Calu3 (cell line): ENCODE measurements around the gene TMEM108. TPM values are rescaled to one million over a fixed set of nuclear protein-coding genes. Genes with fewer than 3 reads are reported as not detected.

ENCODE experiments used
- BruUV-seq: library from RNA; stranded (reverse); fragments of 400-500 nt; replicated peaks from 2 replicates; lab custom pipeline; 2021; lab: Mats Ljungman, UMichigan
- CTCF ChIA-PET: fragments of 300-600 bp; sonication (Branson Sonifier 250); formaldehyde crosslinking; loops from one replicate; lab custom pipeline; 2022; ENCODE audit warnings: antibody characterized with exemption; lab: Charles Lee
- DNase-seq: peaks from one replicate; pipeline ENCODE4 v3.0.0; 2022
- H3K27ac Mint-ChIP-seq: one replicate; pipeline ENCODE4 v1.8.0; 2022; ENCODE audit warnings: mixed read lengths; ENCODE audit not compliant: unreplicated experiment
- H3K27me3 Mint-ChIP-seq: one replicate; pipeline ENCODE4 v1.8.0; 2022; ENCODE audit warnings: mixed read lengths; ENCODE audit not compliant: unreplicated experiment
- H3K36me3 Mint-ChIP-seq: one replicate; pipeline ENCODE4 v1.8.0; 2022; ENCODE audit warnings: mild to moderate bottlenecking, moderate library complexity, mixed read lengths; ENCODE audit not compliant: insufficient read depth, unreplicated experiment
- H3K4me1 Mint-ChIP-seq: one replicate; pipeline ENCODE4 v1.8.0; 2022; ENCODE audit warnings: mild to moderate bottlenecking, low read depth, mixed read lengths; ENCODE audit not compliant: unreplicated experiment
- H3K4me3 Mint-ChIP-seq: one replicate; pipeline ENCODE4 v1.8.0; 2022; ENCODE audit warnings: mild to moderate bottlenecking, low read depth, moderate library complexity, mixed read lengths; ENCODE audit not compliant: unreplicated experiment
- H3K9me3 Mint-ChIP-seq: one replicate; pipeline ENCODE4 v1.8.0; 2022; ENCODE audit warnings: low read depth, mixed read lengths; ENCODE audit not compliant: unreplicated experiment
- intact Hi-C: fragments of 100-400 bp; cut with micrococcal nuclease; formaldehyde crosslinking; loops from one replicate; pipeline ENCODE4 v1.10.0; 2022; ENCODE audit not compliant: unreplicated experiment
- total RNA-seq: library from RNA; stranded (reverse); gene quantifications from 2 replicates; pipeline ENCODE4 v1.2.3, GENCODE V29; 2022
- TF ChIP-seq, protein P1 (sequence below): fragments of 200-600 bp; IDR thresholded peaks from one replicate; pipeline ENCODE4 v1.8.0; 2022; ENCODE audit warnings: antibody characterized with exemption; ENCODE audit not compliant: unreplicated experiment

TMEM108 gene
- total RNA-seq, 1 experiment from 2014 or later: not detected

DNA sequence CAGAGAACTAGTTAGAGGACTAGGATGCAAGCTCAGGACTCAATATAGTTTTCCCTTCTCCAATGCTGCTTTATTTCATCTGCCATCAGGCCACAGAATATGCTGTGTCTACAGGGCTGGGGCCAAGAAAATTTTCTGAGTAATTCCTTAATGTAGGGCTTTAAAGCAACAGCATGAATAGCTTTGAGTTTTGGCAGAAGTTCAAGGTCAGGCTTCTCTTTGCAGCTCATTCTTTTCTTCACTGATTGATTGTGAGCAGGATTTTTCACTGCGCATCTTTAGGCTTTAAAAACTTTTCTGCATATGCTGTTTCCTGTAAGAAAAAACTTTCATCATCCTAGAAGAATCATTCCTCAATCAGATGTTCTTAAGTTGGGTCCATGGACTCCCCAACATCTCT, 4.6 kb downstream of the TMEM108 start:
- Mint-ChIP-seq H3K27me3 (peaks cover 81% of the 10 kb centered on the region), H3K4me3 (no peak overlapping the region), H3K36me3 (no peaks in the 10 kb centered on the region), H3K9me3 (no peaks in the 10 kb centered on the region), H3K4me1 (no peaks in the 10 kb centered on the region), H3K27ac (no peak overlapping the region)
- intact Hi-C loops: loop anchor here (5.0 kb wide), 2 partner anchors 225 to 535 kb away; no protein-coding TSS in a partner anchor
- BruUV-seq: no TSS peak
- CTCF ChIA-PET: interaction anchor here (0.5 to 4.5 kb wide), 4 partner anchors 230 to 381 kb away, joined by 4 to 53 read pairs (median 10); no protein-coding TSS in a partner anchor
- DNase-seq: no peak
- TF ChIP-seq, protein P1, sequence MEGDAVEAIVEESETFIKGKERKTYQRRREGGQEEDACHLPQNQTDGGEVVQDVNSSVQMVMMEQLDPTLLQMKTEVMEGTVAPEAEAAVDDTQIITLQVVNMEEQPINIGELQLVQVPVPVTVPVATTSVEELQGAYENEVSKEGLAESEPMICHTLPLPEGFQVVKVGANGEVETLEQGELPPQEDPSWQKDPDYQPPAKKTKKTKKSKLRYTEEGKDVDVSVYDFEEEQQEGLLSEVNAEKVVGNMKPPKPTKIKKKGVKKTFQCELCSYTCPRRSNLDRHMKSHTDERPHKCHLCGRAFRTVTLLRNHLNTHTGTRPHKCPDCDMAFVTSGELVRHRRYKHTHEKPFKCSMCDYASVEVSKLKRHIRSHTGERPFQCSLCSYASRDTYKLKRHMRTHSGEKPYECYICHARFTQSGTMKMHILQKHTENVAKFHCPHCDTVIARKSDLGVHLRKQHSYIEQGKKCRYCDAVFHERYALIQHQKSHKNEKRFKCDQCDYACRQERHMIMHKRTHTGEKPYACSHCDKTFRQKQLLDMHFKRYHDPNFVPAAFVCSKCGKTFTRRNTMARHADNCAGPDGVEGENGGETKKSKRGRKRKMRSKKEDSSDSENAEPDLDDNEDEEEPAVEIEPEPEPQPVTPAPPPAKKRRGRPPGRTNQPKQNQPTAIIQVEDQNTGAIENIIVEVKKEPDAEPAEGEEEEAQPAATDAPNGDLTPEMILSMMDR: no peak

DNA sequence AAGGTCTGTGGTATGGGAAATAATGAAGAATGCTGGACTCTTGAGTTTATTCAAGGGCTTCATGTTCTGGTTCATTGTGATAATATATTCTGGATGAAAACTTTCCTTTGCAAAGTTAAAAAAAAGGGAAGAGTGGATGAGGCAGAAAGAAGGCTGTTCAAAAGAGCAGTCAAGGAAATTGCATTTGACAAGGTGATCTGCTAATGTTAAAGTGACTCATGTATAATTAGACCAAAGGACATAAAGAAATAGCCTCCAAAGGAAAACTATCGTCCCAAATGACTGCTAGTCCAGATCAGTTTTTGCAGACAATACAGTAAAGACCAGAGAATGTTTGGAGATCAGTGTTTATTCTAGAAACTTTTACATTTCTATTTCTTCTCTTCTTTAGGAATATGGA, 9.8 kb downstream of the TMEM108 start:
- no peak overlapping the region for H3K4me3 Mint-ChIP-seq
- CTCF ChIA-PET: no interaction called here
- no peaks in the 10 kb centered on the region for H3K4me1 Mint-ChIP-seq
- H3K9me3 Mint-ChIP-seq: no peaks in the 10 kb centered on the region
- H3K36me3 Mint-ChIP-seq: no peaks in the 10 kb centered on the region
- intact Hi-C loops: no loop called here
- TF ChIP-seq, protein P1: no peak
- DNase-seq: no peak
- H3K27ac Mint-ChIP-seq: no peak overlapping the region
- BruUV-seq: no TSS peak
- H3K27me3 Mint-ChIP-seq: peaks cover 87% of the 10 kb centered on the region

GRCh38 chr3:133049491-133049890, 11.3 kb downstream of the TMEM108 start:
- TF ChIP-seq, protein P1: no peak
- no TSS peak for BruUV-seq
- no peak for DNase-seq
- Mint-ChIP-seq H3K27ac (no peak overlapping the region), H3K4me1 (no peaks in the 10 kb centered on the region), H3K36me3 (no peaks in the 10 kb centered on the region), H3K9me3 (no peaks in the 10 kb centered on the region), H3K4me3 (no peak overlapping the region), H3K27me3 (peaks cover 91% of the 10 kb centered on the region)
- CTCF ChIA-PET: no interaction called here
- intact Hi-C loops: no loop called here

GRCh38 chr3:133050891-133051290, 12.7 kb downstream of the TMEM108 start:
- H3K27ac Mint-ChIP-seq: no peak overlapping the region
- no peaks in the 10 kb centered on the region for H3K4me1 Mint-ChIP-seq
- no peaks in the 10 kb centered on the region for H3K9me3 Mint-ChIP-seq
- H3K27me3 Mint-ChIP-seq: peaks cover 92% of the 10 kb centered on the region
- TF ChIP-seq, protein P1: no peak
- CTCF ChIA-PET: interaction anchor here (0.7 kb wide), 2 partner anchors 41 to 334 kb away, joined by 3 to 4 read pairs; no protein-coding TSS in a partner anchor
- no peak for DNase-seq
- no TSS peak for BruUV-seq
- no peak overlapping the region for H3K4me3 Mint-ChIP-seq
- intact Hi-C loops: no loop called here
- H3K36me3 Mint-ChIP-seq: no peaks in the 10 kb centered on the region
